Skeletal muscle satellite cell (primary cell): ENCODE measurements around the gene OR6X1.

Experiments used
- H3K27me3 ChIP-seq: 2 replicates; pipeline ENCODE4 v1.7.0; 2013; ENCODE audit warnings: low read length; ENCODE audit not compliant: control insufficient read depth, insufficient read depth
- H3K36me3 ChIP-seq: 2 replicates; pipeline ENCODE4 v1.7.0; 2013; ENCODE audit warnings: mild to moderate bottlenecking, control low read depth, low read length; ENCODE audit not compliant: insufficient read depth
- H3K4me1 ChIP-seq: 2 replicates; pipeline ENCODE4 v1.7.0; 2013; ENCODE audit warnings: low read length; ENCODE audit not compliant: control insufficient read depth, insufficient read depth
- H3K4me2 ChIP-seq: 2 replicates; pipeline ENCODE4 v1.7.0; 2013; ENCODE audit warnings: mild to moderate bottlenecking, low read length
- H3K4me3 ChIP-seq: 2 replicates; pipeline ENCODE4 v1.7.0; 2013; ENCODE audit warnings: low read length
- H3K9ac ChIP-seq: 2 replicates; pipeline ENCODE4 v1.7.0; 2013; ENCODE audit warnings: mild to moderate bottlenecking, low read depth, low read length, moderate library complexity
- H3K9me3 ChIP-seq: replicated peaks from 2 replicates; pipeline ENCODE4 v1.7.0; 2013; ENCODE audit warnings: mild to moderate bottlenecking, control low read depth, low read length

OR6X1 gene

DNA sequence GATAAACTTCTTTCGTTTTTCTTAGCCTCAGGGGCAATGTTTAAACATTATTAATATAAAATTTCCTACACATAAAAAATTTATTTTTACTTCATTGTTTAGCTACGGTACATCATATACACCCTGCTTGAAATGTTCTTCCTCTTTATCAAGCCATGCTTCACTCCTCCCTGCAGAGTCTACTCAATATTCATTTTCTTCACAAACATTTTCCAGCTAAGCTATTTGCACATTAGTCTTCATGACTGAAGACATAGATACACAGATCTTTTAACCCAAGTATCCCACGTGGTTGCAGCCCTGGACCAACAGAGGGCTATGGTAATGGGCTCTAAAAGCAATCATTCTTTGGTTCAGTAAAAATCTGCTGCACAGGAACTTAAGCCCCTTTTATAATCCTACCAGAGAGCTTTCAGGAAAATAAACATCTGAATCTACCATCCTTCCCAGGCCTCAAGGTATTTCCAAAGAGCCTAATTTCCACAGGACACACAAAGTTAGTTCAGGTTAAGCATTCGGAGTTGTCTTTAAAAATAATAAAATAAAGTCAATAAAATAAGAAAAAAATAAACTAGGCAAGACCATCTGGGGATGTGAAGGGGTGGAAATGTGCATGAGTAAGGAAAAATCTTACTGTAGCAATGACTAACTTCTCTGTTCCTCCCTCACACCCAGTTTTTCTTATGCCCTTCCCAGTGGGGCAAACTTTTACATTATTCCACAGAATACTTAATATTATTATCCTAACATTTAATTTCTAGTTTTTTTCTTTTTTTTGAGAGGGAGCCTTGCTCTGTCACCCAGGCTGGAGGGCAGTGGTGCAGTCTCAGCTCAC lies 21.6 kb upstream of the OR6X1 start:
- no peaks in the 10 kb centered on the region for H3K4me1 ChIP-seq
- no peak overlapping the region for H3K4me2 ChIP-seq
- no peaks in the 10 kb centered on the region for H3K9me3 ChIP-seq
- H3K9ac ChIP-seq: no peak overlapping the region
- H3K4me3 ChIP-seq: no peak overlapping the region
- H3K27me3 ChIP-seq: peaks cover 2% of the 10 kb centered on the region
- no peaks in the 10 kb centered on the region for H3K36me3 ChIP-seq

DNA sequence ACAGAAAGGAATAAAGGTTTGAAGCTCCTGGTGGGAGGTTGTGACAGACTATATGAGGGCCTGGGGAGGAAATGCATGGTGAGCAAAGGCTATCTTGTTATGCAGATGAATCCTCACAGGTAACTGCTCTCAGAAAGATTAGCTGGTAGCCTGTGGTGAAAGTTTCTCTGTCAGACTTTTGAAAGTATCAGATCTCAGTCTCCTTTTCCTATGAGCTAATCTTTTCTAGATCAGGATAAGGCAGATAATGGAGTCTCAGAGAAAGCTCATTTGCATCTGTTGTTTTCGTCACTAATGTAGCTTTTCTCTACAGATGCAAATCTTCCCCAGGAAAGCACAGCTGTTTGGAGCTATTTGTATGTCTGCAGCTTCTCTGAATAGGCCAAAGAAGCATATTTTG lies 21.0 kb upstream of the OR6X1 start:
- Histone ChIP-seq H3K36me3 (no peaks in the 10 kb centered on the region), H3K27me3 (peaks cover 2% of the 10 kb centered on the region), H3K4me2 (no peak overlapping the region), H3K9me3 (no peaks in the 10 kb centered on the region), H3K4me3 (no peak overlapping the region), H3K4me1 (no peaks in the 10 kb centered on the region), H3K9ac (no peak overlapping the region)

DNA sequence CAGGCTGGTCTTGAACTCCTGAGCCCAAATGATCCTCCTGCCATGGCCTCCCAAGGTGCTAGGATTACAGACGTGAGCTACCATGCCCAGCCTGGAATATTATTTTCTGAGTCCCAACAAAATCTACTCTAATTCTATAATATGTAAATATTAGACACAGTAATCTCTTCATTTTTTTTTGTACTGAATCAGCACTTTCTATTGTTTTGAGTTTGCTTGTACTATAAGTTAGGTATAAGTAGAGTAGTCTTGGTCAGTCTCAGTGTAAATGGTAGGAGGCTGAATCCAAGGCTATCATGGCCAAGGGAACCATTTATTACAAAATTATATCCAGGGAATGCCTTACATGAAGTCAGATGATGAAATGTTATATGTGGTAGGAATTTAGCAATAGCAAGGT lies 19.6 kb upstream of the OR6X1 start:
- Histone ChIP-seq H3K4me3 (no peak overlapping the region), H3K27me3 (peaks cover 2% of the 10 kb centered on the region), H3K4me2 (no peak overlapping the region), H3K9ac (no peak overlapping the region), H3K36me3 (no peaks in the 10 kb centered on the region), H3K9me3 (no peaks in the 10 kb centered on the region), H3K4me1 (no peaks in the 10 kb centered on the region)

- Histone ChIP-seq H3K9me3 (no peaks in the 10 kb centered on the region), H3K4me3 (no peak overlapping the region), H3K27me3 (peaks cover 2% of the 10 kb centered on the region), H3K9ac (no peak overlapping the region), H3K4me2 (no peak overlapping the region), H3K36me3 (no peaks in the 10 kb centered on the region), H3K4me1 (no peaks in the 10 kb centered on the region)
Measured at GRCh38 chr11:123773026-123773425, 18.7 kb upstream of the OR6X1 start.

DNA sequence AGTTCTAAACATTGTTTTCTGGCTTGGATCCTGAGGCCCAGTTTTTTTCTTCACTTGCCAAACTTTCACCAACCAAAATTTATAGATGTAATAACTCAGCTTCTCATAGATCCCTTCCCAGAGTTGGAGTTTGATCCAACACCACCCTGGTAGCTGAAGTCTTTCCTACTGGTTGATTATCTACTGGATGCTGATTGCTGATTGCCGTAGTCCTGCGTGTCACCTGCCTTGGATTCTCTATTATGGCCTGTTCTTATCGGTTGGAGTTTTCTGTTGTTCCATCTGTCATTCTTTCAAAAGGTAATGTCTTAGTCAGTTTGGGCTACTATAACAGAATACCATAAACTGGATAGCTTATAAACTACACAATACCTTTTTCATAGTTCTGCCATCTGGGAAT lies 17.3 kb upstream of the OR6X1 start:
- H3K4me3 ChIP-seq: no peak overlapping the region
- H3K4me2 ChIP-seq: no peak overlapping the region
- no peaks in the 10 kb centered on the region for H3K36me3 ChIP-seq
- H3K4me1 ChIP-seq: no peaks in the 10 kb centered on the region
- peaks cover 2% of the 10 kb centered on the region for H3K27me3 ChIP-seq
- H3K9me3 ChIP-seq: no peaks in the 10 kb centered on the region
- H3K9ac ChIP-seq: no peak overlapping the region

DNA sequence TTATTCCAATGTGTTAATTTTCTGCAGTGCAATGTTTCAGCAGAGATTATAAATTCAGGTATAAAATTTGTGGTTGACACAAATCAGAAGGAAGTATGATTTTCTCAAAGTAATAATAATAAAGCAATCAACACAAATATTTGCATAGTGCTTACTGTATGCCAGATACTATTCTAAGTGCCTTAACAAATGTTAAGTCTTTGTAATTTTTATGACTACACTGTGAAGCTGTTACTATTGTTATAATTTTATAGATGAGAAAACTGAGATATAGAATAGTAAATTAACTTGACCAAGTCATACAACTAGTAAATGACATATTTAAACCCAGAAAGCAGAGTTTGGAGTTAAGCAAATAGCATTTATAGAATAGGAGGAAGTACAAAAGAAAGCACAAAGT lies 16.4 kb upstream of the OR6X1 start:
- Histone ChIP-seq H3K9ac (no peak overlapping the region), H3K4me3 (no peak overlapping the region), H3K4me2 (no peak overlapping the region), H3K36me3 (no peaks in the 10 kb centered on the region), H3K27me3 (peaks cover under 1% of the 10 kb centered on the region), H3K4me1 (no peaks in the 10 kb centered on the region), H3K9me3 (no peaks in the 10 kb centered on the region)

DNA sequence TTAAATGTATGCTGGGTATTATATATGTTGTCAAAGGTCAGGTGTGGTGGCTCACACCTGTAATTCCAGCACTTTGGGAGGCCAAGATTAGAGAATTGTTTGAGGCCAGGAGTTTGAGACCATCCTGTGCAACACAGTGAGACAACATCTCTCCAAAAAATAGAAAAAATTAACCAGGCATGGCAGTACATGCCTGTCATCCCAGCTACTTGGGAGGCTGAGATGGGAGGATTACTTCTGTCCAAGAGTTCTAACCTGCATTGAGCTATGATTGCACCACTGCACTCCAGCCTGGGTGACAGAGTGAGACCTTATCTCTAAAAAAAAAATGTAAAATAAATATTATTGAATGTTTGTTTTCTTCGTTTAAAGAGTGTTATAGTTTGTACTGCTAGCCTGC lies 11.3 kb upstream of the OR6X1 start:
- no peak overlapping the region for H3K4me2 ChIP-seq
- no peaks in the 10 kb centered on the region for H3K27me3 ChIP-seq
- no peak overlapping the region for H3K9ac ChIP-seq
- H3K9me3 ChIP-seq: no peaks in the 10 kb centered on the region
- H3K4me1 ChIP-seq: no peaks in the 10 kb centered on the region
- no peaks in the 10 kb centered on the region for H3K36me3 ChIP-seq
- no peak overlapping the region for H3K4me3 ChIP-seq

DNA sequence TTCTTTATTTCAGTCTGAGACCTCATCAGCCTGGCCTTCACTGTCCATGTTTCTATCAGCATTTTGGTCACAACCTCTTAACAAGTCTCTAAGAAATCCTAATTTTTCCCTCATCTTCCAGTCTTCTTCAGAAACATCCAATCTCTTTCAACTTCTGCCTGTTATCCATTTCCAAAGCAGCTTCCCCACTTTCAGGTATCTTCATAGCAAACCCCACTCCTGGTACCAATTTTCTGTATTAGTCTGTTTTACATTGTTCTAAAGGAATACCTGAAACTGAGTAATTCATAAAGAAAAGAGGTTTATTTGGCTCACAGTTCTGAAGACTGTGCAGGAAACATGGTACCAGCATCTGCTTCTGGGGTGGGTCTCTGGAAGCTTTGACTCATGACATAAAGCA lies 8.1 kb upstream of the OR6X1 start:
- Histone ChIP-seq H3K4me3 (no peak overlapping the region), H3K4me2 (no peak overlapping the region), H3K4me1 (no peaks in the 10 kb centered on the region), H3K9me3 (no peaks in the 10 kb centered on the region), H3K36me3 (no peaks in the 10 kb centered on the region), H3K27me3 (peaks cover 3% of the 10 kb centered on the region), H3K9ac (no peak overlapping the region)

GRCh38 chr11:123760894-123761293 lies 6.6 kb upstream of the OR6X1 start:
- peaks cover 13% of the 10 kb centered on the region for H3K27me3 ChIP-seq
- no peaks in the 10 kb centered on the region for H3K9me3 ChIP-seq
- H3K36me3 ChIP-seq: no peaks in the 10 kb centered on the region
- no peaks in the 10 kb centered on the region for H3K4me1 ChIP-seq
- H3K4me3 ChIP-seq: no peak overlapping the region
- H3K4me2 ChIP-seq: no peak overlapping the region
- no peak overlapping the region for H3K9ac ChIP-seq

DNA sequence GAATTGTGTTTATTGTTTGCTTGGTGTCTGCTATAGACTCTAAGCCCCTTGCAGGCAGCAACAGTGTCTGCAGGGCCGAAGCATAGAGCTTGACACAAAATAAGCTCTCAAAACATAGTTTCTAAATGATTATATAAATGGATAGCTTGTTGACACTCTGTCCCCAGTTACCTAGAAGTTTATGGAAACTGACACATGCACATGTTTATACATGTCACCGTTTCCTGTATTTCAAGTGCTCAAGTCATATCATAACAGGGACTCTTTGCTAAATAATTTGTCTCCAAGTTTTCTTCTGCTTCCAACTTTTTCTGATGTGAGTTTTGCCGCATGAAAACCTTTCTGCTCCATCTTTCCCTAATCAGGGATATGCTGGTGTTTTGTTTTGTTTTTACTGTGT lies 3.7 kb upstream of the OR6X1 start:
- Histone ChIP-seq H3K9ac (no peak overlapping the region), H3K9me3 (no peaks in the 10 kb centered on the region), H3K4me1 (no peaks in the 10 kb centered on the region), H3K27me3 (peaks cover 13% of the 10 kb centered on the region), H3K4me2 (no peak overlapping the region), H3K4me3 (no peak overlapping the region), H3K36me3 (no peaks in the 10 kb centered on the region)

- H3K27me3 ChIP-seq: peaks cover 14% of the 10 kb centered on the region
- no peaks in the 10 kb centered on the region for H3K9me3 ChIP-seq
- H3K9ac ChIP-seq: no peak overlapping the region
- H3K4me3 ChIP-seq: no peak overlapping the region
- no peak overlapping the region for H3K4me2 ChIP-seq
- H3K36me3 ChIP-seq: no peaks in the 10 kb centered on the region
- H3K4me1 ChIP-seq: no peaks in the 10 kb centered on the region
Measured at GRCh38 chr11:123755813-123756212, 1.5 kb upstream of the OR6X1 start.

DNA sequence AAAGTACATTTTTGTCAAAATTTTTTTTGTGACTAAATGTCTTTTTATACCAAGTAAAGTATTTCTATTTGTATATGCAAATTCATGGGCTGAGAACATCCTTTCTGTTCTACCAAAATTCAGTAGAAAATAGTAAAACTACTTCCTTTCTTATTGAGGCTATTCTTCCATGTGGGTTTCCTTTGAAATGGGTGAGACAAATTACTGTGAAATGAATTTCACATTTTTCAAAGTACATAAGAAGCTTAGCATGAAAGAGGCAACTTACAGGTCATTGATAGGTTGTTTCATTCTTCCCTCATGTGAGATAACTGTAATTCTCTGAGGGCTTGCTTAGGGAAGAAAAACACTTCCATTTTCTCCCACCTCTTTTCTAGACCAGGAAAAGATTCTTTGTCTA lies 1.0 kb upstream of the OR6X1 start:
- no peak overlapping the region for H3K9ac ChIP-seq
- H3K36me3 ChIP-seq: no peaks in the 10 kb centered on the region
- peaks cover 16% of the 10 kb centered on the region for H3K27me3 ChIP-seq
- H3K4me2 ChIP-seq: no peak overlapping the region
- no peaks in the 10 kb centered on the region for H3K9me3 ChIP-seq
- H3K4me1 ChIP-seq: no peaks in the 10 kb centered on the region
- no peak overlapping the region for H3K4me3 ChIP-seq
